Natural killer cell (primary cell): ENCODE results near the gene EIPR1. TPM values are rescaled to one million over a fixed set of nuclear protein-coding genes. Genes with fewer than 3 reads are reported as not detected.

ENCODE experiments used
- ATAC-seq, 3 donors: fragments of 150-1000 bp in 2 of 3; fragments of 200-7000 bp in 1 of 3; cut with Tn5 transposase; 1 replicate in 1 of 3; 2 replicates in 2 of 3; pipeline ENCODE4 v1.10.0; 2021; ENCODE audit warnings: mild to moderate bottlenecking in 2 of 3, moderate library complexity in 2 of 3
- DNase-seq, 2 donors: peaks; one replicate each; pipeline versions ENCODE4 v3.0.0 to v3.0.0-alpha.2; 2013 to 2021; ENCODE audit warnings: mixed read lengths in 1 of 2
- H3K27ac ChIP-seq: one replicate; pipeline ENCODE4 v1.5.1; 2013; ENCODE audit warnings: mild to moderate bottlenecking, low read length
- H3K27me3 ChIP-seq: one replicate; pipeline ENCODE4 v1.6.1; 2013; ENCODE audit warnings: low read length; ENCODE audit not compliant: control insufficient read depth, insufficient read depth
- H3K36me3 ChIP-seq: one replicate; pipeline ENCODE4 v1.6.1; 2013; ENCODE audit warnings: low read length; ENCODE audit not compliant: control insufficient read depth, insufficient read depth
- H3K4me1 ChIP-seq: one replicate; pipeline ENCODE4 v1.6.1; 2013; ENCODE audit warnings: low read length; ENCODE audit not compliant: control insufficient read depth, insufficient read depth
- H3K4me3 ChIP-seq: one replicate; pipeline ENCODE4 v1.5.1; 2013; ENCODE audit warnings: low read length
- H3K9me3 ChIP-seq: one replicate; pipeline ENCODE4 v1.6.1; 2013; ENCODE audit warnings: low read length; ENCODE audit not compliant: control insufficient read depth, insufficient read depth
- H3K27ac Mint-ChIP-seq, 2 donors: one replicate each; pipeline ENCODE4 v1.8.0; 2022; ENCODE audit warnings: mild to moderate bottlenecking in 2 of 2, mixed read lengths in 2 of 2, moderate library complexity in 1 of 2
- H3K27me3 Mint-ChIP-seq, 2 donors: one replicate each; pipeline ENCODE4 v1.8.0; 2022; ENCODE audit warnings: low read depth in 2 of 2, mixed read lengths in 2 of 2
- H3K36me3 Mint-ChIP-seq: one replicate; pipeline ENCODE4 v1.8.0; 2022; ENCODE audit warnings: mixed read lengths
- H3K4me1 Mint-ChIP-seq, 2 donors: one replicate each; pipeline ENCODE4 v1.8.0; 2022; ENCODE audit warnings: mixed read lengths in 2 of 2
- H3K4me3 Mint-ChIP-seq: one replicate; pipeline ENCODE4 v1.8.0; 2022; ENCODE audit warnings: mild to moderate bottlenecking, moderate library complexity, mixed read lengths
- H3K9me3 Mint-ChIP-seq, 2 donors: one replicate each; pipeline ENCODE4 v1.8.0; 2022; ENCODE audit warnings: mixed read lengths in 2 of 2
- WGBS: methylation state at CpG from one replicate; pipeline ENCODE4 v1.1.7; 2013; ENCODE audit warnings: missing lambda C conversion rate; ENCODE audit not compliant: insufficient coverage; 5-methylcytosine and 5-hydroxymethylcytosine counted together
- intact Hi-C: fragments of 100-400 bp; cut with micrococcal nuclease; formaldehyde crosslinking; loops from one replicate; pipeline ENCODE4 v1.14.2; 2022
- total RNA-seq, 4 donors: library from RNA; stranded (reverse); fragments of 120-200 nt in 1 of 4; gene quantifications; one replicate each; pipeline versions ENCODE4 v1.2.3 to v1.2.4, GENCODE V29; 2013 to 2022
- TF ChIP-seq, protein P1 (sequence below): fragments of 200-600 bp; IDR thresholded peaks from one replicate; pipeline ENCODE4 v1.8.0; 2022; ENCODE audit warnings: antibody characterized with exemption

The EIPR1 gene
- total RNA-seq, 3 donors from 2014 or later (not counting 1 experiment from before 2014, with no cell fraction given), result 26.8 to 28.8 (median 27.9) TPM

DNA sequence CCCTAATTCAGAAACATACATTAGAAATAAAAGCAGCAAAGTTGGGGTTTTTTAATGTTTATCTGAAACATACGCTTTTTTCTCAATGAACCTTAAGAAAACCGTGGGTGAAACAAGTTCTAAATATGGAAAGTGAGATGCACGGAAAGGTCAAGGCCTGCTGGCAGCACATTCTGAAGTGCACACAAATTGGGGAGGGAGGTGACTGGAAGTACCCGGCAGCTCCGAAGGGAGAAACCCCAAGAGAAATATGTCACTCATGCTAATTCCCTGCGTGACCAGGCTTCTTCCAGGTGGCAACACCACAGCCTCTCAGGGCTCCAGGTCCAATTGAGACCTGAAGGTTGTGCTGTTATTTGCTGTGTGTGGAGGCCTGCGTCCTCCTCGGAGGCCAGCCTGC lies 45.5 kb downstream of the EIPR1 start:
- Mint-ChIP-seq H3K4me3 (no peak overlapping the region), H3K36me3 (peaks cover 13% of the 10 kb centered on the region), H3K9me3 (no peaks in the 10 kb centered on the region), H3K4me1 (peaks cover 20 to 33% of the 10 kb centered on the region in 2 donors), H3K27me3 (no peaks in the 10 kb centered on the region), H3K27ac (peak overlapping the region in 1 of 2 donors; percentile 21)
- H3K9me3 ChIP-seq, result no peaks in the 10 kb centered on the region
- no peaks in the 10 kb centered on the region for H3K4me1 ChIP-seq
- no peak overlapping the region for H3K27ac ChIP-seq
- intact Hi-C loops, result no loop called here
- H3K27me3 ChIP-seq, result no peaks in the 10 kb centered on the region
- no peak for ATAC-seq
- no peak overlapping the region for H3K4me3 ChIP-seq
- TF ChIP-seq, protein P1, sequence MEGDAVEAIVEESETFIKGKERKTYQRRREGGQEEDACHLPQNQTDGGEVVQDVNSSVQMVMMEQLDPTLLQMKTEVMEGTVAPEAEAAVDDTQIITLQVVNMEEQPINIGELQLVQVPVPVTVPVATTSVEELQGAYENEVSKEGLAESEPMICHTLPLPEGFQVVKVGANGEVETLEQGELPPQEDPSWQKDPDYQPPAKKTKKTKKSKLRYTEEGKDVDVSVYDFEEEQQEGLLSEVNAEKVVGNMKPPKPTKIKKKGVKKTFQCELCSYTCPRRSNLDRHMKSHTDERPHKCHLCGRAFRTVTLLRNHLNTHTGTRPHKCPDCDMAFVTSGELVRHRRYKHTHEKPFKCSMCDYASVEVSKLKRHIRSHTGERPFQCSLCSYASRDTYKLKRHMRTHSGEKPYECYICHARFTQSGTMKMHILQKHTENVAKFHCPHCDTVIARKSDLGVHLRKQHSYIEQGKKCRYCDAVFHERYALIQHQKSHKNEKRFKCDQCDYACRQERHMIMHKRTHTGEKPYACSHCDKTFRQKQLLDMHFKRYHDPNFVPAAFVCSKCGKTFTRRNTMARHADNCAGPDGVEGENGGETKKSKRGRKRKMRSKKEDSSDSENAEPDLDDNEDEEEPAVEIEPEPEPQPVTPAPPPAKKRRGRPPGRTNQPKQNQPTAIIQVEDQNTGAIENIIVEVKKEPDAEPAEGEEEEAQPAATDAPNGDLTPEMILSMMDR, result no peak
- H3K36me3 ChIP-seq, result peaks cover 30% of the 10 kb centered on the region
- DNase-seq, result no peak
- 98% methylated on average over 8 of the region's 8 CpGs for WGBS

DNA sequence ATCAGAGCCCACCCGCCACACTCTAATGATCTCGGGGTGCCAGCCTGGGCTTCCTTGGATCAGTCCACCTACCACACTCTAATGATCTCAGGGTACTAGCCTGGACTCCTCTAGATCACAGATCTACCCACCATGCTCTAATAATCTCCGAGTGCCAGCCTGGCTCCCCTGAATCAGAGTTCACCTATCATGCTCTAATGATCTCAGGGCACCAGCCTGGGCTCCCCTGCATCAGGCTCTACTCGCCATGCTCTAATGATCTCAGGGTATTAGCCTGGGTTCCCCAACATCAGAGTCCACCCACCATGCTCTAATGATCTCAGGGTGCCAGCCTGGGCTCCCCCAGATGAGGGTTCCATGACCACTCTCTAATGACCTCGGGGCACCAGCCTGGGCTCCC lies 48.1 kb downstream of the EIPR1 start:
- Mint-ChIP-seq H3K27ac (peak overlapping the region; percentile 59 to 84), H3K4me3 (no peak overlapping the region), H3K27me3 (no peaks in the 10 kb centered on the region), H3K4me1 (peaks cover 23 to 35% of the 10 kb centered on the region in 2 donors), H3K9me3 (no peaks in the 10 kb centered on the region), H3K36me3 (peaks cover 13% of the 10 kb centered on the region)
- ATAC-seq (no peak), DNase-seq (no peak)
- Histone ChIP-seq H3K4me3 (no peak overlapping the region), H3K36me3 (peaks cover 23% of the 10 kb centered on the region), H3K9me3 (no peaks in the 10 kb centered on the region), H3K27ac (no peak overlapping the region), H3K27me3 (no peaks in the 10 kb centered on the region), H3K4me1 (no peaks in the 10 kb centered on the region)
- intact Hi-C loops, result no loop called here
- 98% methylated on average over 5 of the region's 5 CpGs for WGBS
- TF ChIP-seq, protein P1, result no peak

DNA sequence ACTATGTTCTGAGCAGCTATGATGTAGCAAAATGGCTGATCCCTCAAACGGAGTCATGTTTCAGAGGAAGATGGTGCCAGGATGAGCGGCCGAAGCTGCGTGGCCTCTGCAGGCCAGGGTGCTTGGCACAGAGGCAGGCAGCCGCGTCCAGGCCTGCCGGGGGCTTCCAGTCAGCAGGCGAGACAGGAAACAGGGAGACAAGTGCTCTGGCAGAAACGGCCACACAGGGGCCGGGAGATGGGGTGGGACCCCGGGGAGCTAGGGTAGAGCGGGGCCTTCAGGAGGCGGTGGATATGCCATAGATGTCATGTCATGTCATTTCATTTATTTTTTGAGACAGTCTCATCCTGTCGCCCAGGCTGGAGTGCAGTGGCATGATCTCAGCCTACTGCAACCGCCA lies 50.7 kb downstream of the EIPR1 start:
- H3K9me3 ChIP-seq, result no peaks in the 10 kb centered on the region
- 95% methylated on average over 15 of the region's 15 CpGs for WGBS
- Mint-ChIP-seq H3K36me3 (peaks cover 13% of the 10 kb centered on the region), H3K27ac (peak overlapping the region in 1 of 2 donors; percentile 33), H3K4me1 (peaks cover 30 to 35% of the 10 kb centered on the region in 2 donors), H3K4me3 (no peak overlapping the region), H3K27me3 (no peaks in the 10 kb centered on the region), H3K9me3 (no peaks in the 10 kb centered on the region)
- H3K4me1 ChIP-seq, result no peaks in the 10 kb centered on the region
- DNase-seq (no peak), ATAC-seq (no peak)
- TF ChIP-seq, protein P1, result no peak
- intact Hi-C loops, result no loop called here
- H3K36me3 ChIP-seq, result peaks cover 9% of the 10 kb centered on the region
- H3K27ac ChIP-seq, result no peak overlapping the region
- H3K4me3 ChIP-seq, result no peak overlapping the region
- no peaks in the 10 kb centered on the region for H3K27me3 ChIP-seq

DNA sequence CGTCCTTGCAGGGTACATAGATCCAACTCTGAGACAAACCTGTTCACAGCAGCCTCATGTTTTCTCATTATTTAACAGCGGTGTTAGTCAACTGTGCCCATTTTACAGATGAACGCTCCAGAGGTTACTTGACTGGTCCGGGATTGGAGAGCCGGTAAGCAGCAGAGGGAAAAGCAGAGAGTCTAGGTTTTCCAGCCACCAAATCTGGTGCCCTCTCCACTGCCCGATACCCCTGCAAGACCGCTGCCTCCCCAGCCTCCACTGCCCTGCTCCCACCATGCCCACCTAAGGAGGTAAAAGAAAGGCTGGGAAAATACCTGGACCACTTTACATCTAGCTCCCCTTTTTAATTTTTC lies 51.5 kb downstream of the EIPR1 start:
- Mint-ChIP-seq H3K4me1 (peaks cover 30 to 35% of the 10 kb centered on the region in 2 donors), H3K36me3 (peaks cover 13% of the 10 kb centered on the region), H3K9me3 (no peaks in the 10 kb centered on the region), H3K27me3 (no peaks in the 10 kb centered on the region), H3K27ac (peak overlapping the region in 1 of 2 donors; percentile 33), H3K4me3 (no peak overlapping the region)
- intact Hi-C loops, result no loop called here
- Histone ChIP-seq H3K36me3 (peaks cover 9% of the 10 kb centered on the region), H3K4me3 (no peak overlapping the region), H3K27me3 (no peaks in the 10 kb centered on the region), H3K9me3 (no peaks in the 10 kb centered on the region), H3K27ac (no peak overlapping the region), H3K4me1 (no peaks in the 10 kb centered on the region)
- TF ChIP-seq, protein P1, result no peak
- DNase-seq (no peak), ATAC-seq (no peak)
- 96% methylated on average over 7 of the region's 7 CpGs for WGBS
